AG09309 (cell line): Measurements from ENCODE around the gene CEBPA.

Experiments
- DNase-seq: peaks from one replicate; pipeline ENCODE4 v3.0.0-alpha.2; 2010; ENCODE audit warnings: low read depth
- H3K4me3 ChIP-seq: 2 replicates; pipeline ENCODE4 v1.5.1; 2011; ENCODE audit warnings: mild to moderate bottlenecking, low read depth, low read length, moderate library complexity; ENCODE audit not compliant: control insufficient read depth
- CTCF ChIP-seq: IDR thresholded peaks from 2 replicates; pipeline ENCODE4 v1.5.1; 2011; ENCODE audit warnings: mild to moderate bottlenecking, low read depth, low read length, inconsistent platforms; ENCODE audit not compliant: insufficient read depth, control insufficient read depth; ENCODE audit errors: missing control alignments

CEBPA gene

GRCh38 chr19:33257828-33258227 is 44.5 kb downstream of the CEBPA start:
- DNase-seq = no peak
- no peak overlapping the region for H3K4me3 ChIP-seq
- no peak for TF ChIP-seq CTCF

DNA sequence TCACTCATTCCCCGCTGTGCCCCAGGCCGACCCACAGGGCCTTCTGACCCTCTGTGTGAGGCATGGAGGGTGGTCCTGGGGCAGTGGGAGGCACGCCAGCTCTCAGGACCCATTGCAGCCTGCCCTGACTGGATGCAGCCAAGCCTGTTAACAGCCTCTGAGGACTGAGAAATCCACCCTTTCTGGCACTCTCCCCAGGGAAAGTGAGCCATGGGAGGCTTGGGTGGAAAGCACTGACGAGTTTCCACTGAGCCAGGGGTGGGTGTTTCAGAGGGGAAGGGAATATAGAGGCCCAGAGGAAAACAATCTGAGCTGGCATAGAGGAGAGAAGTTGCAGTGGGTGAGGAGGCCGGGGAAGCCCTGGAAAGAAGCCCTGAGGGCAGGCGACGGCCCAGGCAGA is 46.1 kb downstream of the CEBPA start:
- TF ChIP-seq CTCF = no peak
- no peak for DNase-seq
- H3K4me3 ChIP-seq = no peak overlapping the region

- no peak for DNase-seq
- H3K4me3 ChIP-seq = no peak overlapping the region
- TF ChIP-seq CTCF = no peak
Measured at GRCh38 chr19:33255781-33256180, 46.6 kb downstream of the CEBPA start.

GRCh38 chr19:33254245-33254824 is 48.0 kb downstream of the CEBPA start:
- no peak for DNase-seq
- TF ChIP-seq CTCF = no peak
- H3K4me3 ChIP-seq = no peak overlapping the region

DNA sequence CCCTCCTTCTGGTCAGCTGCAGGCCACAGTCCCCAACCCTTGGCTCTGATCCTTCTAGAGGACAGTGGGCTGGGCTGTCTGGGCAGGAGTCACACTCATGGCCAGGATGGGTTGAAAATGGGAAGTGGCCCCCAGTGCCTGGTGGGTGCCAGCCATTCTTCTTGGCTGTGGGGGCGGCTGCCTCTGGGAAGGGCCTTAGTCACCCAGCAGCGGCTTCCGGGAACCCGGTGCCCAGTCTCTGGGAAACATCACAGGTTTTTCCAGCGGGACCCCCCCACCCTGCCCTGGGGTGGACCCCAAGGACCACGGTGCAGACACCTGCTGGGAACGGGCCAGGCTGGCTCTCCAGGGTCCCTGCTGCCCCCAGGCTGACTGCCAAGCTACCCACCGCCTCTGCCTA is 49.4 kb downstream of the CEBPA start:
- TF ChIP-seq CTCF = no peak
- H3K4me3 ChIP-seq = no peak overlapping the region
- no peak for DNase-seq

GRCh38 chr19:33252418-33252962 is 49.8 kb downstream of the CEBPA start:
- no peak for DNase-seq
- H3K4me3 ChIP-seq = no peak overlapping the region
- no peak for TF ChIP-seq CTCF
